22Rv1 (cell line): Measurements from ENCODE around the gene IL25.

Source experiments
- H3K27ac ChIP-seq: fragments of 450-650 bp; 2 replicates; pipeline ENCODE4 v1.5.1; 2017
- ZFX ChIP-seq: fragments of 450-650 bp; IDR thresholded peaks from 2 replicates; pipeline ENCODE4 v1.6.1; 2017; ENCODE audit warnings: antibody characterized with exemption, borderline replicate concordance
- TF ChIP-seq, protein P1 (sequence below): fragments of 450-650 bp; IDR thresholded peaks from 2 replicates; pipeline ENCODE4 v1.5.1; 2017; ENCODE audit warnings: mild to moderate bottlenecking

IL25 gene

DNA sequence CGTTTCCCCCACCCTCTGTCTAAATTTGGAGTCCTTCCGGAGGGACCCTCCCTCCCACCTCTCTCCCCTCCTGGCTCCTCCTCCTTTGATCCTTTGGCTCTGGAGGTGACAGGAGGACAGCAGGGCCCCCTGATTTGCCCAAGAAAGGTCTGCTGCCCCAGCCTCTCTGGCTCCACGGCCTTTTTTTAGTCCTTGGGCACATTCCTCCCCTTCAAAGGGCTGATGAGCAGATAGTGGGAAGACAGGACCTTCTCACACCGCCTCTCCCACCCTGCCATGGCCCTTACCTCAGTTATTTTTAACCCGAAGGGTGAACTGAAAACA, 35.7 kb downstream of the IL25 start:
- TF ChIP-seq ZFX = no peak
- TF ChIP-seq, protein P1, sequence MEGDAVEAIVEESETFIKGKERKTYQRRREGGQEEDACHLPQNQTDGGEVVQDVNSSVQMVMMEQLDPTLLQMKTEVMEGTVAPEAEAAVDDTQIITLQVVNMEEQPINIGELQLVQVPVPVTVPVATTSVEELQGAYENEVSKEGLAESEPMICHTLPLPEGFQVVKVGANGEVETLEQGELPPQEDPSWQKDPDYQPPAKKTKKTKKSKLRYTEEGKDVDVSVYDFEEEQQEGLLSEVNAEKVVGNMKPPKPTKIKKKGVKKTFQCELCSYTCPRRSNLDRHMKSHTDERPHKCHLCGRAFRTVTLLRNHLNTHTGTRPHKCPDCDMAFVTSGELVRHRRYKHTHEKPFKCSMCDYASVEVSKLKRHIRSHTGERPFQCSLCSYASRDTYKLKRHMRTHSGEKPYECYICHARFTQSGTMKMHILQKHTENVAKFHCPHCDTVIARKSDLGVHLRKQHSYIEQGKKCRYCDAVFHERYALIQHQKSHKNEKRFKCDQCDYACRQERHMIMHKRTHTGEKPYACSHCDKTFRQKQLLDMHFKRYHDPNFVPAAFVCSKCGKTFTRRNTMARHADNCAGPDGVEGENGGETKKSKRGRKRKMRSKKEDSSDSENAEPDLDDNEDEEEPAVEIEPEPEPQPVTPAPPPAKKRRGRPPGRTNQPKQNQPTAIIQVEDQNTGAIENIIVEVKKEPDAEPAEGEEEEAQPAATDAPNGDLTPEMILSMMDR = no peak
- no peak overlapping the region for H3K27ac ChIP-seq

DNA sequence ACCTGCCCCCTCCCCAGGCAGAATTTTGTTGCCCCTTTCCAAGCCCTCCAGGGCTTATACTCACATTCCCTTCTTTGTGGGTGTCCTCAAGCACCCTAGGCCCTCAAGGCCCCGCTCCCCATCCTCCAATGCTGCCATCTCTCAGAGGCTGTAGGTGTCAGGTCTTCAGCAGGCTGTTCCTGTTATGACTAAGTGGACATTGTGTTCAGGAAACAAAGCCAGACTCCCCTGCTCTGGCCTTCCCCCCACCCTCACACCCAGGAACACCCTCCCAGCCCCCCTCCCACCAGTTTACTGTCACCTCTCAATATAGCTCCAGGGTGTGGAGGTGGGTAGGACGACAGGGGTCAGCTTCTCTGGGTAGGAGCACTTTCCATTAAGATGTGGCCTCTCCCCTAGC, 36.9 kb downstream of the IL25 start:
- TF ChIP-seq ZFX = no peak
- TF ChIP-seq, protein P1 = no peak
- no peak overlapping the region for H3K27ac ChIP-seq

DNA sequence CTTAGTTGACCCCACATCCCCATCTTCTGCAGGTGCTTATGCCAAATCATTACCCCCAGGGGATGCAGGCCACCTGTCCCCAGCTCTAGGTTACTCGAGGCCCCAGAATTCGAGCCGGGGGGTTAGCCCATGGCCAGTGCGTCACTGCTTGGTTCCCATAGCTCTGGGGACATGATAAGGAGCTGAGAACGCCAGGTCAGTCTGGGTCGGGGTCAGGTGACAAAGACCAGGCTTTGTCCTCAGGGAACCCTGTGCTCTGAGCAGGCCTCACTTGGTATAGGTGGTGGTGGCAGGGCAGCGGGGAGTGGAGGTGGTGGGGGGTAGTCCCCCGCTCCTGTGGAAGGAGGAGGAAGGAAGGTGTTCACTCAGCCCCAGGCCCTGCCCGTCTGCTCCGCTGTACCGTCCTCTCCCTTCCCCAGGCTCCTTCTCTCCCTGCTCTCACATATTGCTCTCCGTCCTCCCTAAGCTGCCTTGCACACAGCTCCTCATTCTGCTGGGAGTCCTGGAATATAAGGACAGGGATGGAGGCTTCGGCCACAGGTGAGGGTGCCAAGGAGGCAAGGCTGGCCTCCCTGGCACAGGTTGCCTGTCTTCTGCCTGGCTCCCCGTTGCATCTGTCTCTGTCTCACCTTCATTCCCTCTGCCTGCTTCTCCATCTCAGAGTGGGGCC, 37.5 kb downstream of the IL25 start:
- no peak for TF ChIP-seq ZFX
- TF ChIP-seq, protein P1 = no peak
- H3K27ac ChIP-seq = no peak overlapping the region

DNA sequence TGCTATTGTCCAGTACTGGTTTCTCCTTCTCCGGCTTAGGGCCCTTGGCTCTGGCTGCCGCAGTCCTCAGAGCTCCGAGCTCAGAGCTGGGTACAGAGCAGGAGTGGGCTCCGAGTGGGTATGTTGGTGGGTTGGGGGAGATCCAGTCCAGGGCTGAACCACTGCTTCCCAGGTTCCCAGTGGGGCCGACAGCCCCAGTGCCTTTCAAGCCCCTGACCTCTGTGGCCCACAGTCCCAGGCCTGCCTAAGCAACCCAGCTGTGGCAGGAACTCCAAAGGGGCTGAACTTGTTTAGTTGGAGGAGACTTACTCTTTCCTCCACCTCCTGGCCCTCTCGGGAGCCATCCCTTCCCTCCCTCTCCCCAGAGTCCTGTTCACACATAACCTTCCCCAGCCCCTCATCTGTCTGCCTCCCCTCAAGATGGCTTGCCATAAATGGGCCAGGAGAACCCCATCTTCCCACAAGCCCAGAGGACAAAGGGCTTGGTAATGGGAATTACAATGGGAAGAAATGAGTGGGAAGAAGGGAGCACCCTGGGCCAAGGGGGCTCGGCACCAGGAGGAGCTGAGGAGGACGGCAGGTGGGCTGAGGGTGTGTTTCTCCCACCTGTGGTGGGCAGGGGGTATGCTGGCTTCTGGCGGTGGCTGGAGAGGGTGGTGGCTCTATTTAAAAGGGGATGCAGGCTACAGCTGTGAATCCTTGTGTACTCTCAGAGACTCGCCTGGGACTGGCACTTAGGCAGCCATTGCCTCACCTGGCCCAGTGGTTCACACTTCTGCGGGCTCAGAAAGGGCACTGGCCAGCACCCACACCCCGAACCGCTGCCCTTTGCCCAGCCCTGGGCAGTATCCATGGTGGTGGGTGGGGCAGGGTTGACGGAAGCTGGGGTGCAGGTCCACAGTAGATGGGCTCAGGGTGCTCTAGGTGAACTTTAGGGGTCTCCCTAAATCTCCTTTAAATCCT, 39.2 kb downstream of the IL25 start:
- no peak overlapping the region for H3K27ac ChIP-seq
- TF ChIP-seq ZFX = no peak
- TF ChIP-seq, protein P1 = no peak

DNA sequence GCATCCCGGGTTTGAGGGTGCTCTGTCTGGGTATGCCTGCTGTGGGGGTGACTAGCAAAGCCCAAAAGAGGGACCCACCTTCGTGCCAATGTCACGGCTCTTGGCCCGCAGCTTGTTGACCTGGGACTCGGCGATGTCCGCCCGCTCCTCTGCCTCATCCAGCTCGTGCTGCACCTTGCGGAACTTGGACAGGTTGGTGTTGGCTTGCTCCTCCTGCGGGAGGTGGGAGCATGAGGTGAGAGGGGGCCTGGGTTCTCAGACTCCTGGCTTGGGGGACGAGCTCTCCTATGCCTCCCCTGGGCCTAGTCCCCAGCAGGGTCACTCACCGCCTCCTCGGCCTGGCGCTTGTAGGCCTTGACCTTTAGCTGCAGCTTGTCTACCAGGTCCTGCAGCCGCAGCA, 41.1 kb downstream of the IL25 start:
- no peak overlapping the region for H3K27ac ChIP-seq
- no peak for TF ChIP-seq ZFX
- TF ChIP-seq, protein P1 = no peak

DNA sequence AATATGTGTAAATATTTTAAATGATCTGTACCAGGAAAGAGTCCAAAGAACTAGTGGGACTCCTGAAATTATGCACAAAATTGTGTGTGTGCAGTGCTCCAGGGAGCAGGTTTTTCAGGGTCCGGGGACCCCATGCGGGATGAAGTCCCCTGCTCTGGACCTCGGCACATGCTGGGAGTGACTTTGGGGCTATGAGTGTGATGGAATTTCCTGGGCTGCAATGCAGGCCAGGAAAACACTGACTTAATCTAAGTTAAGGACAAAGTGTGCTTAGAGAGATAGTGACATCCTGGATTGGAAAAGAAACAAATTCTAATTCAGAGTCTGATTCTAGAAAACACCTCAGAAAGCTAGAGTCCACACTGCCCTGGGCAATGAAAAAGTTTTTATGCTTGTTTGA, 41.6 kb downstream of the IL25 start:
- no peak overlapping the region for H3K27ac ChIP-seq
- no peak for TF ChIP-seq ZFX
- TF ChIP-seq, protein P1 = no peak
